Measurements from ENCODE around the gene CTNNA3. TPM values are rescaled to one million over a fixed set of nuclear protein-coding genes. Genes with fewer than 3 reads are reported as not detected.

Gene CTNNA3
- total RNA-seq, 2 experiments from 2014 or later: not detected

- Mint-ChIP-seq H3K4me3 (no peak overlapping the region), H3K27ac (no peak overlapping the region), H3K27me3 (ENCODE audit: low read depth) (no peaks in the 10 kb centered on the region), H3K36me3 (ENCODE audit: low read depth) (no peaks in the 10 kb centered on the region), H3K9me3 (no peaks in the 10 kb centered on the region), H3K4me1 (ENCODE audit: low read depth) (no peaks in the 10 kb centered on the region)
- CTCF ChIA-PET: no interaction called here
- DNase-seq: no peak
- intact Hi-C loops (cut with micrococcal nuclease): no loop called here
Observed at GRCh38 chr10:66239062-66239461, 1456.9 kb downstream of the CTNNA3 start.

- Mint-ChIP-seq H3K4me3 (no peak overlapping the region), H3K4me1 (ENCODE audit: low read depth) (no peaks in the 10 kb centered on the region), H3K27me3 (ENCODE audit: low read depth) (no peaks in the 10 kb centered on the region), H3K9me3 (no peaks in the 10 kb centered on the region), H3K27ac (no peak overlapping the region), H3K36me3 (ENCODE audit: low read depth) (no peaks in the 10 kb centered on the region)
- no peak for DNase-seq
- CTCF ChIA-PET: no interaction called here
- intact Hi-C loops (cut with micrococcal nuclease): no loop called here
Observed at GRCh38 chr10:66238343-66238742, 1457.7 kb downstream of the CTNNA3 start.

DNA sequence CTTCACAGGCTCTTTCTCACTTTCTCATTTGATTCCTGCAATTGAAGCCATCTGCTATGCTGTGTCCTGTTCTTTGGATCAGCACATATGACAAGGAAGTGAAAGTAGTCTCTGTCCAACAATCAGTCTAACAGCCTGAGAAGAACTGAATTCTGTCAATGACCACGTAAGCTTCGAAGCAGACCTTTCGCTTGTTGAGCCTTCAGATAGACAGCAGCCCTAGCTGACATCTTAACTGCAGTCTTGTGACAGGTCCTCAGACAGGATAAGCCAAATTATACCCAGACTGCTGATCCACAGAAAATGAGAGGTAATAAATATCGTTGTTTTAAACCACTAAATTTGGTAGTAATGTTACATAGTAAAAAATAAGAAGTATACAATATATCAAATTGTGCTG is 1461.1 kb downstream of the CTNNA3 start:
- no peak overlapping the region for H3K4me3 Mint-ChIP-seq
- H3K9me3 Mint-ChIP-seq: peaks cover 2% of the 10 kb centered on the region
- no peak for DNase-seq
- intact Hi-C loops (cut with micrococcal nuclease): no loop called here
- H3K27ac Mint-ChIP-seq: no peak overlapping the region
- CTCF ChIA-PET: no interaction called here
- no peaks in the 10 kb centered on the region for H3K27me3 Mint-ChIP-seq (ENCODE audit: low read depth)
- no peaks in the 10 kb centered on the region for H3K36me3 Mint-ChIP-seq (ENCODE audit: low read depth)
- H3K4me1 Mint-ChIP-seq (ENCODE audit: low read depth): no peaks in the 10 kb centered on the region

DNA sequence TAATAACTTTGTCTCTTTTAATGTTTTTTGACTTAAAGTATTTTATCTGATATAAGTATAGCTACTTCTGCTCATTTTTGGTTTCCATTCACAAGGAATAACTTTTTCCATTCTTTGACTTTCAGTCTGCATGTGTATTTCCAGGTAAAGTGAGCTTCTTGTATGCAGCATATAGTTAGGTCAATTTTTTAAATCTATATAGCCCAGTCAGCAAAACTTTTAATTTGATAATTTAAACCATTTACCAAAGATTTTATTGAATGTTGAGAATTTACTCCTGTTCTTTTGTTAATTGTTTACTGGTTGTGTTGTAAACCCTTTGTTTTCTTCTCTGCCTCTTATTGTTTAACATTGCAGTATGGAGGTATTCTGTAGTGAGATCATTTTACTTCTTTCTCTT is 1467.1 kb downstream of the CTNNA3 start:
- Mint-ChIP-seq H3K4me1 (ENCODE audit: low read depth) (no peaks in the 10 kb centered on the region), H3K36me3 (ENCODE audit: low read depth) (no peaks in the 10 kb centered on the region), H3K27me3 (ENCODE audit: low read depth) (no peaks in the 10 kb centered on the region), H3K9me3 (peaks cover 19% of the 10 kb centered on the region), H3K4me3 (no peak overlapping the region), H3K27ac (no peak overlapping the region)
- intact Hi-C loops (cut with micrococcal nuclease): no loop called here
- no peak for DNase-seq
- CTCF ChIA-PET: no interaction called here

GRCh38 chr10:66223656-66224055 is 1472.3 kb downstream of the CTNNA3 start:
- H3K4me3 Mint-ChIP-seq: no peak overlapping the region
- H3K27ac Mint-ChIP-seq: no peak overlapping the region
- peaks cover 9% of the 10 kb centered on the region for H3K9me3 Mint-ChIP-seq
- H3K27me3 Mint-ChIP-seq (ENCODE audit: low read depth): no peaks in the 10 kb centered on the region
- no peaks in the 10 kb centered on the region for H3K4me1 Mint-ChIP-seq (ENCODE audit: low read depth)
- CTCF ChIA-PET: no interaction called here
- intact Hi-C loops (cut with micrococcal nuclease): no loop called here
- DNase-seq: no peak
- H3K36me3 Mint-ChIP-seq (ENCODE audit: low read depth): no peaks in the 10 kb centered on the region

DNA sequence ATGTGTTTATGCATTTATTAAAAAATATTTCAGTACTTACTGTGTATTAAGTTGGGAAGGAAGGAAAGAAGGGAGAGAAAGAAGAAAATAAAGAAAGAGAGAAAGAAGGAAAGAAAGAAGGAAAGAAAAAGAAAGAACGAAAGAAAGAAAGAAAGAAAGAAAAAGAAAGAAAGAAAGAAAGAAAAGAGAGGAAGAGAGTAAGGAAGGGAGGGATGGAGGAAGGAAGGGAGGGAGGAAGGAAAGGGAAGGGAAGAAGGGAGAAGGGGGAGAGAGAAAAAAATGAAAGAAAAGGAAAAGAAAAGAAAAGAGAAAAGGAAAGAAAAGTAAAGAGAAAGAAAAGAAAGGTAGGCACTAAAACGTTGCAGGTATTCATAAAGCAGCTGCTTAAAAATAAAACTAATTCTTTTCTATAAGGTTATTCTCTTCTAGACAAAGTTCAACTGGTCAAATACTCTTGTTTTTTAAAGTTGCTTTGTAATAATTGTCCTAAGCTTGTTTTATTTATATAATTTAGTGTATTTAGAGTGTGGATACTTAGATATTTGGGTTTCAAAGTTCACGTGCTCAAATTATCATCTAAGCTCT is 1473.4 kb downstream of the CTNNA3 start:
- H3K27ac Mint-ChIP-seq: no peak overlapping the region
- H3K36me3 Mint-ChIP-seq (ENCODE audit: low read depth): no peaks in the 10 kb centered on the region

GRCh38 chr10:66218981-66219587 is 1476.9 kb downstream of the CTNNA3 start:
- DNase-seq: no peak
- no peaks in the 10 kb centered on the region for H3K36me3 Mint-ChIP-seq (ENCODE audit: low read depth)
- H3K27me3 Mint-ChIP-seq (ENCODE audit: low read depth): no peaks in the 10 kb centered on the region
- H3K4me3 Mint-ChIP-seq: no peak overlapping the region
- H3K27ac Mint-ChIP-seq: no peak overlapping the region
- intact Hi-C loops (cut with micrococcal nuclease): no loop called here
- no peaks in the 10 kb centered on the region for H3K4me1 Mint-ChIP-seq (ENCODE audit: low read depth)
- CTCF ChIA-PET: no interaction called here
- peaks cover 4% of the 10 kb centered on the region for H3K9me3 Mint-ChIP-seq

More for the DNA sequence above, 1473.4 kb downstream of the CTNNA3 start:
- Mint-ChIP-seq H3K4me3 (no peak overlapping the region), H3K9me3 (peaks cover 10% of the 10 kb centered on the region), H3K27me3 (ENCODE audit: low read depth) (no peaks in the 10 kb centered on the region), H3K4me1 (ENCODE audit: low read depth) (no peaks in the 10 kb centered on the region)
- DNase-seq: no peak
- intact Hi-C loops (cut with micrococcal nuclease): no loop called here
- CTCF ChIA-PET: no interaction called here

DNA sequence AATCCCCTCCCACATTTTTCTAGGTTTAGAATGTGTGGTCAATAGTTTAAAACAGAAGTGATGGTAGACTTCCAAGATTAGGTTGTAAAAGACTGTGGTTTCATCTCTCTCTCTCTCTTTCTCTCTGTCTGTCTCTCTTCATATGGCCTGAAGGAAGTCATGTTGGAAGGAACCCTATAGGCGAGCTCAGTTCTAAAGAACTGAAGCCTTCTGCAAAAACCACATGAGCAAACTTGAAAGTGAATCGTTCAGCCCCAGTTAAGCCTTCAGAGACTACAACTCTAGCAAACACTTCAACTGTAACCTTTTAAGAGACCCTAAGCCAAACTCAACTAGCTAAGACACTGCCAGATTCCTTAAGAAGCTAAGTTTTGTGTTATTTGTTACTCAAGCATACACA is 1477.7 kb downstream of the CTNNA3 start:
- CTCF ChIA-PET: no interaction called here
- H3K27me3 Mint-ChIP-seq (ENCODE audit: low read depth): no peaks in the 10 kb centered on the region
- H3K4me1 Mint-ChIP-seq (ENCODE audit: low read depth): no peaks in the 10 kb centered on the region
- no peak for DNase-seq
- H3K27ac Mint-ChIP-seq: no peak overlapping the region
- H3K9me3 Mint-ChIP-seq: peaks cover 4% of the 10 kb centered on the region
- H3K4me3 Mint-ChIP-seq: no peak overlapping the region
- intact Hi-C loops (cut with micrococcal nuclease): no loop called here
- H3K36me3 Mint-ChIP-seq (ENCODE audit: low read depth): no peaks in the 10 kb centered on the region

- CTCF ChIA-PET: no interaction called here
- no peak overlapping the region for H3K4me3 Mint-ChIP-seq
- no peaks in the 10 kb centered on the region for H3K4me1 Mint-ChIP-seq (ENCODE audit: low read depth)
- no peaks in the 10 kb centered on the region for H3K27me3 Mint-ChIP-seq (ENCODE audit: low read depth)
- H3K27ac Mint-ChIP-seq: no peak overlapping the region
- no peak for DNase-seq
- intact Hi-C loops (cut with micrococcal nuclease): no loop called here
- no peaks in the 10 kb centered on the region for H3K36me3 Mint-ChIP-seq (ENCODE audit: low read depth)
- H3K9me3 Mint-ChIP-seq: peaks cover 4% of the 10 kb centered on the region
Observed at GRCh38 chr10:66215920-66216319, 1480.1 kb downstream of the CTNNA3 start.

DNA sequence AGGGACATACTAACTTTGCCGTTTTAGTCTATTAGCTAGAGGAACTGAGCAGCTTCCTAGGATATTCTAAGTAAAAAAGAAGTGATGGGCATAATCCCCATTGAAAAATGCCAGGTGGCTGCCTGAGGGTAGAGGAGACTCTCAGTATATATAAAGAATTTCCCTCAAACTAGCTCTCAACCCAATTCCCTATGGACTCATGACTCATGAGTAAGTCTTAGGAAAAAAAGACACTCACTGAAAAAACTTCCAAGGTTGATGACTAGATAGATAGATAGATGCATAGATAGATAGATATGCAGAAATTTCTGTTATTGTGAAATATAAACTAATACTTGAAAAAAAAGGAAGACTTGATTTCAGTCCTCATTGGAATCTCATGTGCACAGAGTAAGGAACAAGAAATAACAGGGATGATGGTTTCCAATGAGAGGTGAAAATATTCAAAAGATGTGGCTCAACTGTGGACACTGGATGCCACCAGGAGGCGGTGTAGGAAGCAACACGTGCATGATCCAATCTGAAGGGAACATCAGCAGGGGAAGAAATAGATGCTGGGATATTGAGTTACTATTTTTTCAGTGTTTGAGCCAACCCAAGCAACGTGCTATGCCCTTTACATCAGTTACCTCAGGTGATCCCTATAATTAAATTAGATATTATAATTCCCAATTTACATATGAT is 1481.1 kb downstream of the CTNNA3 start:
- DNase-seq: no peak
- Mint-ChIP-seq H3K9me3 (peaks cover 4% of the 10 kb centered on the region), H3K4me1 (ENCODE audit: low read depth) (no peaks in the 10 kb centered on the region), H3K27ac (no peak overlapping the region), H3K4me3 (no peak overlapping the region), H3K27me3 (ENCODE audit: low read depth) (no peaks in the 10 kb centered on the region), H3K36me3 (ENCODE audit: low read depth) (no peaks in the 10 kb centered on the region)
- intact Hi-C loops (cut with micrococcal nuclease): no loop called here
- CTCF ChIA-PET: interaction anchor here (0.7 kb wide), 1 partner anchor 186 kb away, joined by 3 read pairs; no protein-coding TSS in a partner anchor

- Mint-ChIP-seq H3K36me3 (ENCODE audit: low read depth) (no peaks in the 10 kb centered on the region), H3K4me1 (ENCODE audit: low read depth) (no peaks in the 10 kb centered on the region), H3K27ac (no peak overlapping the region), H3K27me3 (ENCODE audit: low read depth) (no peaks in the 10 kb centered on the region), H3K9me3 (no peaks in the 10 kb centered on the region), H3K4me3 (no peak overlapping the region)
- intact Hi-C loops (cut with micrococcal nuclease): no loop called here
- no peak for DNase-seq
- CTCF ChIA-PET: no interaction called here
Observed at GRCh38 chr10:66209025-66209424, 1487.0 kb downstream of the CTNNA3 start.

GRCh38 chr10:66204838-66205237 is 1491.2 kb downstream of the CTNNA3 start:
- CTCF ChIA-PET: no interaction called here
- intact Hi-C loops (cut with micrococcal nuclease): no loop called here
- H3K27me3 Mint-ChIP-seq (ENCODE audit: low read depth): no peaks in the 10 kb centered on the region
- no peaks in the 10 kb centered on the region for H3K36me3 Mint-ChIP-seq (ENCODE audit: low read depth)
- no peak overlapping the region for H3K27ac Mint-ChIP-seq
- no peak overlapping the region for H3K4me3 Mint-ChIP-seq
- H3K9me3 Mint-ChIP-seq: no peaks in the 10 kb centered on the region
- no peak for DNase-seq
- no peaks in the 10 kb centered on the region for H3K4me1 Mint-ChIP-seq (ENCODE audit: low read depth)

DNA sequence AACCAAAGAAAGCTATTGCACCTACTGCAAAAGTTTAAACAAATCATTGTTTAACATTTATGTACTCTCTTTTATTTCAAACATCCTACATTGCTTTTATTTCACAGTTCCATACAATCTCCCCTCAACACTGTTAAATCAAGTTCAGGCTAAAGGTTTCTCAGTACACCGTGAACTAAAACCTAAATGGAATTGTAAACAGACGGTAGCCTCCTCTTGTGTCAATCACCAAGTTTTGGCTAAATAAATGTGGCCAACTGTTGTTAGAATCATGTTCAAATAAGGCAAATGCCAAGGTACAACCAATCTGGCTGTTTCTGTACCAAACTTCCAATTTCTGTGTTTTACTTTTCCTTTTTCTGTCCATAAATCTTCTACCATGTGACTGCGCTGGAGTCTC is 1493.9 kb downstream of the CTNNA3 start:
- no peak overlapping the region for H3K4me3 Mint-ChIP-seq
- DNase-seq: no peak
- H3K27ac Mint-ChIP-seq: no peak overlapping the region
- no peaks in the 10 kb centered on the region for H3K4me1 Mint-ChIP-seq (ENCODE audit: low read depth)
- intact Hi-C loops (cut with micrococcal nuclease): no loop called here
- no peaks in the 10 kb centered on the region for H3K36me3 Mint-ChIP-seq (ENCODE audit: low read depth)
- no peaks in the 10 kb centered on the region for H3K27me3 Mint-ChIP-seq (ENCODE audit: low read depth)
- H3K9me3 Mint-ChIP-seq: no peaks in the 10 kb centered on the region
- CTCF ChIA-PET: no interaction called here

Measured in activated naive CD4-positive, alpha-beta T cell treated with anti-CD3 and anti-CD28 coated beads for 36 hours (primary cell).